SU-DHL-6 (cell line): ENCODE measurements around the gene TLK2.
"Not testable (repeated sequence)": the region's sequence is repeated elsewhere in the genome, so short reads cannot be mapped to it uniquely, and the experiment has no call there.

Source experiments
- H2AFZ ChIP-seq: fragments of 200-600 bp; sonication (generic); 2 replicates; pipeline ENCODE4 v1.6.1; 2014; ENCODE audit warnings: low read depth, mild to moderate bottlenecking, moderate library complexity, mixed read lengths, antibody characterized with exemption, low read length; ENCODE audit not compliant: severe bottlenecking
- H3F3A ChIP-seq: fragments of 200-600 bp; shearing (Covaris generic); 2 replicates; pipeline ENCODE4 v1.6.0; 2016; ENCODE audit warnings: antibody characterized with exemption, mild to moderate bottlenecking; ENCODE audit not compliant: insufficient read depth
- H3K27ac ChIP-seq: fragments of 200-600 bp; sonication (generic); 2 replicates; pipeline ENCODE4 v1.5.1; 2016; ENCODE audit warnings: low read depth, mild to moderate bottlenecking, low read length, moderate library complexity, mixed read lengths
- H3K27me3 ChIP-seq: fragments of 200-600 bp; sonication (generic), shearing (Covaris generic); 2 replicates; pipeline ENCODE4 v1.6.0; 2014; ENCODE audit warnings: mild to moderate bottlenecking, low read length
- H3K36me3 ChIP-seq: fragments of 200-600 bp; sonication (generic); 2 replicates; pipeline ENCODE4 v1.6.1; 2014; ENCODE audit warnings: mild to moderate bottlenecking, low read length, mixed read lengths
- H3K4me2 ChIP-seq: fragments of 300-600, 200-600 bp; shearing (Covaris generic), sonication (generic); 2 replicates; pipeline ENCODE4 v1.6.0; 2014; ENCODE audit warnings: low read length, low read depth, mild to moderate bottlenecking; ENCODE audit not compliant: poor library complexity, severe bottlenecking
- H3K4me3 ChIP-seq: fragments of 200-600 bp; sonication (generic); 2 replicates; pipeline ENCODE4 v1.5.1; 2014; ENCODE audit warnings: antibody characterized with exemption, low read length, mild to moderate bottlenecking, mixed read lengths; ENCODE audit not compliant: insufficient read depth, poor library complexity, severe bottlenecking
- H3K79me2 ChIP-seq: fragments of 200-600 bp; sonication (generic); 2 replicates; pipeline ENCODE4 v1.6.1; 2014; ENCODE audit warnings: mild to moderate bottlenecking, low read length, moderate library complexity; ENCODE audit not compliant: insufficient read depth
- H3K9ac ChIP-seq: fragments of 200-600 bp; sonication (generic); 2 replicates; pipeline ENCODE4 v1.7.0; 2014; ENCODE audit warnings: mild to moderate bottlenecking, low read length
- H3K9me2 ChIP-seq: fragments of 200-600 bp; sonication (generic); replicated peaks from 2 replicates; pipeline ENCODE4 v1.6.1; 2014; ENCODE audit warnings: low read length; ENCODE audit not compliant: insufficient read depth
- H3K9me3 ChIP-seq: fragments of 200-600 bp; sonication (generic); 2 replicates; pipeline ENCODE4 v1.6.1; 2014; ENCODE audit warnings: low read length, mixed read lengths; ENCODE audit not compliant: insufficient read depth
- H4K20me1 ChIP-seq: fragments of 200-600 bp; sonication (generic); 2 replicates; pipeline ENCODE4 v1.6.1; 2014; ENCODE audit warnings: low read depth, mild to moderate bottlenecking, antibody characterized with exemption, low read length, moderate library complexity, mixed read lengths
- EZH2phosphoT487 ChIP-seq: fragments of 200-600 bp; sonication (generic), shearing (Covaris generic); conservative IDR thresholded peaks from 2 replicates; pipeline ENCODE4 v1.6.1; 2018; ENCODE audit warnings: mild to moderate bottlenecking, antibody characterized with exemption, low read length, moderate library complexity, mixed read lengths

The TLK2 gene

DNA sequence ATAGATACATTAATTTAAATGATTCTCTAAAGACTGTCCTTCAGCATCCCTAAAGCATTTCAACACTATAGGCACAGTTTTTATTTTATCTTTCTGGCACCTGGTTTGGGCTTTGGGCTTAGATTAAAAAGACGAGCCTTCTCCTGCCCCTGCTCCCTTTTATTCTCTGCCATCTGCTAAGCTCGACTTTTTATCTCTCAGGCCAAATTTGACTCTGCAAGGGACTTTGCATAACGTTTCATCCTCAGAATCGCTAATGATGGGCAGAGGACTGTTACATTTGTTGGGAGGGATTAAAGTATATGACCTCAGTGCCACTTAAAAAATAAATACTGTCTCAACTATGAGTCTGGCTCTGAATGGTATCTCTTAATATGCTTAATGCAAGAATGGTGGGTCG lies 25.6 kb upstream of the TLK2 start:
- H3K79me2 ChIP-seq, H3K9me2 ChIP-seq, H3K9me3 ChIP-seq, H2AFZ ChIP-seq, H3K4me3 ChIP-seq, H3K27me3 ChIP-seq, H4K20me1 ChIP-seq, H3K36me3 ChIP-seq: not testable (repeated sequence)
- H3F3A ChIP-seq, result peaks cover 62% of the 10 kb centered on the region
- peak overlapping the region; percentile 57 for H3K4me2 ChIP-seq
- peak overlapping the region; percentile 42 for H3K9ac ChIP-seq
- peak overlapping the region; percentile 95 for H3K27ac ChIP-seq

DNA sequence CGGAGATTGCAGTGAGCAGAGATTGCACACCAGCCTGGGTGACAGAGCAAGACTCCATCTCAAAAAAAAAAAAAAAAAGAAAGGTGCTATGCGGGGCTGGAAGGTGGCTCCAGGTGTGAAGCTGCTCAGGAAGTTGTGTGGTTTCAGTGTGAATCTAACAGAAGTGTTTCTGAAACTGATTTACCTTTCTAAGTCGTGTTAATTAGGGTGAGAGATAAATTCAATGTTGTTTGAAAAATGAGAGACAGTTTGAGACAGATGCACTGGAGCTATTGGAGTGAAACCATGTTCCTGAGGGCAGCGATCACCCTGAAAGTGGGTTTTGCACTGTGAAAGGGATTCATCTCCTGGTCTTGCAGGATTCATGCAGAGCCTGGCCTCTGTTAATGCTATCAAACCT lies 25.0 kb upstream of the TLK2 start:
- H3K4me3 ChIP-seq, result peak overlapping the region; percentile 1
- H3K4me2 ChIP-seq, result peak overlapping the region; percentile 57
- peaks cover 65% of the 10 kb centered on the region for H3F3A ChIP-seq
- not testable (repeated sequence) for H3K9me3 ChIP-seq, H3K79me2 ChIP-seq, H3K9me2 ChIP-seq, H4K20me1 ChIP-seq, H2AFZ ChIP-seq, H3K36me3 ChIP-seq, H3K27me3 ChIP-seq
- H3K9ac ChIP-seq, result peak overlapping the region; percentile 42
- H3K27ac ChIP-seq, result peak overlapping the region; percentile 95

DNA sequence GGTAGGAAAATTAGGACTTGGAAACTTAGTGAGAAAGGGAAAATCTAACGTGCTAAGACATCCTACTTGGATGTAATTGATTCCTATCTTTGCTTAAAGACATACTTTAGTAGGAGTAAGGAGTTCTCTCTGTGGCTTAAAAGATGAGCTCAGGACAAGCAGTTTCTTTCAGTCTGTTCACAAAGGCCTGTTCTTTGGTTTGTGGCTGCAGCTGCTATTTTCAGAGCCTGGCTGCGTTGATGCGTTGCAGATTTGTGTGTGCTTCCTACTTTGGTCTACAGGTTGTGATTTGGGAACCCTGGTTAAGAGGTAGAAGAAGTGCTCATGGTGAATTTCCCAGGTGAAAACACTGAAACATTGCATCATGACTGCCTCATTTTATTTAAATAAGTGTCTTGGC lies 24.5 kb upstream of the TLK2 start:
- not testable (repeated sequence) for H3K9me3 ChIP-seq, H2AFZ ChIP-seq, H3K36me3 ChIP-seq, H3K9me2 ChIP-seq, H3K79me2 ChIP-seq, H4K20me1 ChIP-seq, H3K27me3 ChIP-seq
- H3F3A ChIP-seq, result peaks cover 65% of the 10 kb centered on the region
- H3K27ac ChIP-seq, result peak overlapping the region; percentile 95
- peak overlapping the region; percentile 1 for H3K4me3 ChIP-seq
- H3K4me2 ChIP-seq, result peak overlapping the region; percentile 57
- H3K9ac ChIP-seq, result peak overlapping the region; percentile 42

DNA sequence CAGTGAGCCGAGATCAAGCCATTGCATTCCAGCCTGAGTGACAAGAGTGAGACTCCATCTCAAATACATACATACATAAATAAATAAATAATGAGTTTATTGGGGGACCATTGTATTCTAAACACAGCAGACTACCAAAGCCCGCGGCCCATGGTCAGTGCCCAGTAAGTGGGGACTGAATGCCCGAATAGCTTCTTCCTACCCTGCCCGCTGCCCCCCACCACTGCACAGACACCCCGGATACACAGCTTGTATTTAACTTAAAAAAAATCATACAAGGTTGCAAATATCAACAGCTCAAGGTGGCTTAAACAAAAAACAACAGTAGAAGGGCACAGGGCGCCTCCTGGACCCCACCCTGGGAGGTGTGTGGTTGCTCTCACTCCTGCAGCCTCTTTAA lies 22.6 kb upstream of the TLK2 start:
- peak overlapping the region; percentile 57 for H3K4me2 ChIP-seq
- no peak overlapping the region for H2AFZ ChIP-seq
- H3K4me3 ChIP-seq, result no peak overlapping the region
- no peak for TF ChIP-seq EZH2phosphoT487
- no peaks in the 10 kb centered on the region for H3K36me3 ChIP-seq
- H3K27ac ChIP-seq, result peak overlapping the region; percentile 95
- H3K9me3 ChIP-seq, result no peaks in the 10 kb centered on the region
- peaks cover 64% of the 10 kb centered on the region for H3F3A ChIP-seq
- no peaks in the 10 kb centered on the region for H3K9me2 ChIP-seq
- no peaks in the 10 kb centered on the region for H3K27me3 ChIP-seq
- peak overlapping the region; percentile 58 for H3K9ac ChIP-seq
- H3K79me2 ChIP-seq, result no peaks in the 10 kb centered on the region
- no peaks in the 10 kb centered on the region for H4K20me1 ChIP-seq

DNA sequence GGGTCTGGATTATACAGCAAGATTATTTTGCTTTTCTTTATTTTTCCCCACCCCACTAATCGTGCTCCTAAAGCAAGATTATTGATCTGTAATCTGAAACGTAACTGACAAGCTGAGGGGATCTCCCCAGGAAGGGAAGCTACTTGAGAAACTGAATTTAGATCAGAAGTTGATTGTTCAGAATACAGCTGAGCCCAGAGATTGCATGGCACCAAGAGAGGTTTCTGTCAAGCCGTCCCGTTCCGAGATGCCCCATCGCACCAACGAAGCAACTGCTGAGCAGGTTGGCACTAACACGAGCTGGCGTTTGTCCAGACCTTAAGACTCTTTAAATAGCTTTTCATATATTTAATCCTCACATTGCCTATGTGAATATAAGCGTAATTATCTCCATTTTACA lies 20.1 kb upstream of the TLK2 start:
- H3K9me3 ChIP-seq, H3K27me3 ChIP-seq, H3K4me3 ChIP-seq, H3K79me2 ChIP-seq, H4K20me1 ChIP-seq, H3K9me2 ChIP-seq, H3K36me3 ChIP-seq: not testable (repeated sequence)
- Histone ChIP-seq H3K9ac (peak overlapping the region; percentile 47), H3K4me2 (peak overlapping the region; percentile 52), H3F3A (peaks cover 52% of the 10 kb centered on the region), H2AFZ (peak overlapping the region; percentile 36), H3K27ac (peak overlapping the region; percentile 95)

DNA sequence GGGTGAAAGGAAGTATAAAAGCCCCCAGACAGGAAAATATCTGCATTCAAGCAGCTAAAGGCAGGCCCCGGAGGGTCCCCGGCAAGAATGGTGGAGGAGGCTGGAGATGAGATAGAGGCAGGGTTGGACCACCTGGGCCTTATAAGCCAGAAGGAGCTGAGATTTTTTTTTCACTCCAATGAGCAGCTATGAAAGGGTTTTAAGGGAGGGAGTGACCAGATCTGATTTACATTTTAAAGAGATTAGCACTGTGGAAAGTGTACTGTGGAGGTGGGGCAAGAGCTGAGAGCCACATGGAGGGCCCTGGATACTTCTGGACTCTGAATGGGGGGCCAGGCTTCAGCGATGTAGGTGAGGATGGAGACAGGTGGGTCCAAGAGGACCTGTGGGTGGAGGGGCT lies 14.2 kb upstream of the TLK2 start:
- H4K20me1 ChIP-seq, H3K27ac ChIP-seq, H3K79me2 ChIP-seq, H3F3A ChIP-seq, H3K9me2 ChIP-seq, H2AFZ ChIP-seq, H3K9me3 ChIP-seq, H3K9ac ChIP-seq, H3K4me2 ChIP-seq, H3K4me3 ChIP-seq, H3K27me3 ChIP-seq, H3K36me3 ChIP-seq: not testable (repeated sequence)

DNA sequence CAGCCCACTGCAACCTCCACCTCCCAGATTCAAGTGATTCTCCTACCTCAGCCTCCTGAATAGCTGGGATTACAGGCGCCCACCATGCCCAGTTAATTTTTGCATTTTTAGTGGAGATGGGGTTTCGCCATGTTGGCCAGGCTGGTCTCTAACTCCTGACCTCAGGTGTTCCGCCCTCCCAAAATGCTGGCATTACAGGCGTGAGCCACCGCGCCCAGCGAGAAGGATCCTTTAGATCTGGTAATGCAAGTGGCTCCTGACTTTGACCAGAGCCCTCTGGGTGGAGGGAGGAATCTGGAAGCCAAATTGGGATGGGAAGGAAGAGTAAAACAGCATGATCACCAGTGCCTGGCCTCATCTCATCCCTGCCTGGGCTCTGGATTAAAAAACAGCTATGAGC lies 13.4 kb upstream of the TLK2 start:
- H3K9me2 ChIP-seq, H3K36me3 ChIP-seq, H3F3A ChIP-seq, H3K27me3 ChIP-seq, H3K9ac ChIP-seq, H3K79me2 ChIP-seq, H3K27ac ChIP-seq, H4K20me1 ChIP-seq, H3K9me3 ChIP-seq, H3K4me2 ChIP-seq, H2AFZ ChIP-seq, H3K4me3 ChIP-seq: not testable (repeated sequence)

DNA sequence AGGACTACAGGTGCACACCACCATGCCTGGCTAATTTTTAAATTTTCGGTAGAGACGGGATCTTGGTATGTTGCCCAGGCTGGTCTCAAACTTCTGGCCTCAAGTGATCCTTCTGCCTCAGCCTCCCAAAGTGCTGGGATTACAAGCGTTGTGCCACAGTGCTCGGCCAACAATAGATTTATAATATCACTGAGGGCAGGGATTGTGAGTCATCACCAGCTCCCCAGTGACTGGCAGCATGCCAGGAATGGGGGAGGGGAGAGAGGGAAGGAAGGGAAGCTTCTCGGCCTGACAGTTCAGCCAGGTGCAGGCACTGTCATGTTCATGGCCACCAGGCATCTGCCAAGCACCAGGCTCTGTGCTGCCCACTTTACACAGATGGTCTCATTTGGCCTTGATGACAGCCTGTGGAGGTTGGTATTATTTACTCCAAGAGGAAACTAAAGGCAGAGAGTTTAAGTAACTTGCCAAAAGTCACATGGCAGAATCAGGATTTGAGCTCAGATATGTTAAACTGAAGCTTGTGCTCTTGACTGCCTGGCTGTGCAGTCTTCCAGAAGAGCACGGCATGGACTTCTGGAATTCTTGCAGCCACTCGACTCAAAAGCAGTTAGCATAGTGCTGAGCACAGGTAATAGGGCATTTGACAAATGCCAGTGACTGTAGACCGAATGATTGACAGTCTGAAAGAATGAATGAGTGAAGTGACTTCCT lies 7.8 kb upstream of the TLK2 start:
- H3K4me2 ChIP-seq, result peak overlapping the region; percentile 26
- not testable (repeated sequence) for H3K36me3 ChIP-seq, H2AFZ ChIP-seq, H4K20me1 ChIP-seq, H3K27me3 ChIP-seq, H3K9me3 ChIP-seq, H3K9me2 ChIP-seq, H3K79me2 ChIP-seq, H3F3A ChIP-seq, H3K4me3 ChIP-seq
- peak overlapping the region; percentile 29 for H3K9ac ChIP-seq
- H3K27ac ChIP-seq, result peak overlapping the region; percentile 61
